Gastrocnemius medialis (tissue), 4 donors: Measurements from ENCODE around the gene LRRN2.

Experiments
- POLR2A ChIP-seq, 2 donors: fragments of 450-650 bp; IDR thresholded peaks; one replicate each; pipeline ENCODE4 v1.6.1; 2017; ENCODE audit warnings: antibody characterized with exemption in 2 of 2, mild to moderate bottlenecking in 2 of 2, moderate library complexity in 2 of 2
- TF ChIP-seq, protein P1 (sequence below), 5 experiments: fragments of 450-650 bp in 3 of 5; fragments of 200-600 bp in 2 of 5; sonication (generic) in 2 of 5; IDR thresholded peaks in 4 of 5; conservative IDR thresholded peaks in 1 of 5; 1 replicate in 4 of 5; 2 replicates in 1 of 5; pipeline ENCODE4 v1.5.1; 2016 to 2019; ENCODE audit warnings: antibody characterized with exemption in 5 of 5, mild to moderate bottlenecking in 3 of 5, moderate library complexity in 3 of 5

- TF ChIP-seq, protein P1, sequence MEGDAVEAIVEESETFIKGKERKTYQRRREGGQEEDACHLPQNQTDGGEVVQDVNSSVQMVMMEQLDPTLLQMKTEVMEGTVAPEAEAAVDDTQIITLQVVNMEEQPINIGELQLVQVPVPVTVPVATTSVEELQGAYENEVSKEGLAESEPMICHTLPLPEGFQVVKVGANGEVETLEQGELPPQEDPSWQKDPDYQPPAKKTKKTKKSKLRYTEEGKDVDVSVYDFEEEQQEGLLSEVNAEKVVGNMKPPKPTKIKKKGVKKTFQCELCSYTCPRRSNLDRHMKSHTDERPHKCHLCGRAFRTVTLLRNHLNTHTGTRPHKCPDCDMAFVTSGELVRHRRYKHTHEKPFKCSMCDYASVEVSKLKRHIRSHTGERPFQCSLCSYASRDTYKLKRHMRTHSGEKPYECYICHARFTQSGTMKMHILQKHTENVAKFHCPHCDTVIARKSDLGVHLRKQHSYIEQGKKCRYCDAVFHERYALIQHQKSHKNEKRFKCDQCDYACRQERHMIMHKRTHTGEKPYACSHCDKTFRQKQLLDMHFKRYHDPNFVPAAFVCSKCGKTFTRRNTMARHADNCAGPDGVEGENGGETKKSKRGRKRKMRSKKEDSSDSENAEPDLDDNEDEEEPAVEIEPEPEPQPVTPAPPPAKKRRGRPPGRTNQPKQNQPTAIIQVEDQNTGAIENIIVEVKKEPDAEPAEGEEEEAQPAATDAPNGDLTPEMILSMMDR (IDR thresholded peaks at IDR 0.05 in 4 of 5, conservative IDR thresholded peaks at IDR 0.05 in 1 of 5), result no peak
- TF ChIP-seq POLR2A (IDR thresholded peaks at IDR 0.05), result no peak
Measured at GRCh38 chr1:204641455-204641854, 44.1 kb downstream of the LRRN2 start.
